Panc1 (cell line): ENCODE measurements around the gene PCDH17.

Source experiments
- SIN3A ChIP-seq: IDR thresholded peaks from 2 replicates; pipeline ENCODE4 v1.6.1; 2012; ENCODE audit warnings: low read depth, mild to moderate bottlenecking, low read length, moderate library complexity, borderline replicate concordance; ENCODE audit not compliant: insufficient read depth
- TCF7L2 ChIP-seq: IDR thresholded peaks from 2 replicates; pipeline ENCODE4 v1.6.1; 2011; ENCODE audit warnings: mild to moderate bottlenecking, low read depth, low read length, inconsistent platforms
- TF ChIP-seq, protein P1 (sequence below): fragments of 450-650 bp; IDR thresholded peaks from 2 replicates; pipeline ENCODE4 v1.5.1; 2017; ENCODE audit warnings: mild to moderate bottlenecking

- TF ChIP-seq, protein P1, sequence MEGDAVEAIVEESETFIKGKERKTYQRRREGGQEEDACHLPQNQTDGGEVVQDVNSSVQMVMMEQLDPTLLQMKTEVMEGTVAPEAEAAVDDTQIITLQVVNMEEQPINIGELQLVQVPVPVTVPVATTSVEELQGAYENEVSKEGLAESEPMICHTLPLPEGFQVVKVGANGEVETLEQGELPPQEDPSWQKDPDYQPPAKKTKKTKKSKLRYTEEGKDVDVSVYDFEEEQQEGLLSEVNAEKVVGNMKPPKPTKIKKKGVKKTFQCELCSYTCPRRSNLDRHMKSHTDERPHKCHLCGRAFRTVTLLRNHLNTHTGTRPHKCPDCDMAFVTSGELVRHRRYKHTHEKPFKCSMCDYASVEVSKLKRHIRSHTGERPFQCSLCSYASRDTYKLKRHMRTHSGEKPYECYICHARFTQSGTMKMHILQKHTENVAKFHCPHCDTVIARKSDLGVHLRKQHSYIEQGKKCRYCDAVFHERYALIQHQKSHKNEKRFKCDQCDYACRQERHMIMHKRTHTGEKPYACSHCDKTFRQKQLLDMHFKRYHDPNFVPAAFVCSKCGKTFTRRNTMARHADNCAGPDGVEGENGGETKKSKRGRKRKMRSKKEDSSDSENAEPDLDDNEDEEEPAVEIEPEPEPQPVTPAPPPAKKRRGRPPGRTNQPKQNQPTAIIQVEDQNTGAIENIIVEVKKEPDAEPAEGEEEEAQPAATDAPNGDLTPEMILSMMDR: no peak
- TF ChIP-seq SIN3A: no peak
- no peak for TF ChIP-seq TCF7L2
Measured at GRCh38 chr13:57680609-57681008, 49.1 kb downstream of the PCDH17 start.
